Uterus (tissue), 2 donors: ENCODE results near the gene RSKR.

Experiments
- POLR2A ChIP-seq, 2 donors: fragments of 450-650 bp; IDR thresholded peaks; one replicate each; pipeline ENCODE4 v1.6.1; 2016; ENCODE audit warnings: antibody characterized with exemption in 2 of 2, mild to moderate bottlenecking in 1 of 2, moderate library complexity in 1 of 2
- TF ChIP-seq, protein P1 (sequence below), 4 experiments: fragments of 200-600 bp in 2 of 4; fragments of 450-650 bp in 2 of 4; sonication (generic) in 2 of 4; IDR thresholded peaks; one replicate each; pipeline ENCODE4 v1.5.1; 2016 to 2019; ENCODE audit warnings: antibody characterized with exemption in 4 of 4, mild to moderate bottlenecking in 2 of 4, moderate library complexity in 1 of 4

- TF ChIP-seq, protein P1, sequence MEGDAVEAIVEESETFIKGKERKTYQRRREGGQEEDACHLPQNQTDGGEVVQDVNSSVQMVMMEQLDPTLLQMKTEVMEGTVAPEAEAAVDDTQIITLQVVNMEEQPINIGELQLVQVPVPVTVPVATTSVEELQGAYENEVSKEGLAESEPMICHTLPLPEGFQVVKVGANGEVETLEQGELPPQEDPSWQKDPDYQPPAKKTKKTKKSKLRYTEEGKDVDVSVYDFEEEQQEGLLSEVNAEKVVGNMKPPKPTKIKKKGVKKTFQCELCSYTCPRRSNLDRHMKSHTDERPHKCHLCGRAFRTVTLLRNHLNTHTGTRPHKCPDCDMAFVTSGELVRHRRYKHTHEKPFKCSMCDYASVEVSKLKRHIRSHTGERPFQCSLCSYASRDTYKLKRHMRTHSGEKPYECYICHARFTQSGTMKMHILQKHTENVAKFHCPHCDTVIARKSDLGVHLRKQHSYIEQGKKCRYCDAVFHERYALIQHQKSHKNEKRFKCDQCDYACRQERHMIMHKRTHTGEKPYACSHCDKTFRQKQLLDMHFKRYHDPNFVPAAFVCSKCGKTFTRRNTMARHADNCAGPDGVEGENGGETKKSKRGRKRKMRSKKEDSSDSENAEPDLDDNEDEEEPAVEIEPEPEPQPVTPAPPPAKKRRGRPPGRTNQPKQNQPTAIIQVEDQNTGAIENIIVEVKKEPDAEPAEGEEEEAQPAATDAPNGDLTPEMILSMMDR (IDR thresholded peaks at IDR 0.05): no peak
- TF ChIP-seq POLR2A (IDR thresholded peaks at IDR 0.05): no peak
Observed at GRCh38 chr17:28620010-28620409, 6.0 kb upstream of the RSKR start.
